ENCODE measurements around the gene FUNDC1. TPM values are rescaled to one million over a fixed set of nuclear protein-coding genes. Genes with fewer than 3 reads are reported as not detected.
"Not testable (repeated sequence)": the region's sequence is repeated elsewhere in the genome, so short reads cannot be mapped to it uniquely, and the experiment has no call there.

Gene FUNDC1
- total and polyA plus RNA-seq, 2 experiments from 2014 or later, result 13.9 to 19.6 TPM

GRCh38 chrX:44570522-44570921, 27.9 kb upstream of the FUNDC1 start:
- Histone ChIP-seq H4K20me1 (ENCODE audit: insufficient read depth) (no peaks in the 10 kb centered on the region), H3K4me3 (no peak overlapping the region), H3K9me2 (ENCODE audit: insufficient read depth) (no peaks in the 10 kb centered on the region), H3K27me3 (replicated peaks; ENCODE audit: insufficient read depth) (no peaks in the 10 kb centered on the region), H3K79me2 (ENCODE audit: insufficient read depth) (no peaks in the 10 kb centered on the region), H3F3A (ENCODE audit: insufficient read depth) (peaks cover 8% of the 10 kb centered on the region; the same call in 1 of the 2 replicates), H3K27ac (no peak overlapping the region), H3K4me1 (ENCODE audit: insufficient read depth) (no peaks in the 10 kb centered on the region), H3K4me2 (ENCODE audit: unreplicated experiment) (peak overlapping the region; percentile 12), H3K9ac (no peak overlapping the region), H2AFZ (no peak overlapping the region), H3K9me3 (ENCODE audit: low read depth) (no peaks in the 10 kb centered on the region), H3K36me3 (ENCODE audit: low read depth) (no peaks in the 10 kb centered on the region)
- 3% methylated on average over 2 of the region's 2 CpGs for WGBS, 2 experiments (ENCODE audit: low coverage in 1 of 2, low lambda C conversion rate in 2 of 2, missing lambda C conversion rate in 2 of 2)
- TF ChIP-seq EZH2 (IDR thresholded peaks at IDR 0.05; ENCODE audit: insufficient read depth, poor library complexity, severe bottlenecking) (no peak), EZH2phosphoT487 (IDR thresholded peaks at IDR 0.05; ENCODE audit: insufficient read depth, low read depth) (no peak)
- peak; percentile 60 for DNase-seq
- in situ Hi-C loops (cut with MboI), result no loop called here

GRCh38 chrX:44569122-44569521, 26.5 kb upstream of the FUNDC1 start:
- TF ChIP-seq EZH2 (IDR thresholded peaks at IDR 0.05; ENCODE audit: insufficient read depth, poor library complexity, severe bottlenecking) (no peak), EZH2phosphoT487 (IDR thresholded peaks at IDR 0.05; ENCODE audit: insufficient read depth, low read depth) (no peak)
- Histone ChIP-seq H3K9ac (no peak overlapping the region), H3K4me1 (ENCODE audit: insufficient read depth) (no peaks in the 10 kb centered on the region), H4K20me1 (ENCODE audit: insufficient read depth) (no peaks in the 10 kb centered on the region), H3K9me3 (ENCODE audit: low read depth) (no peaks in the 10 kb centered on the region), H3K9me2 (ENCODE audit: insufficient read depth) (no peaks in the 10 kb centered on the region), H3K4me3 (no peak overlapping the region), H3K36me3 (ENCODE audit: low read depth) (no peaks in the 10 kb centered on the region), H3K79me2 (ENCODE audit: insufficient read depth) (no peaks in the 10 kb centered on the region), H3K27ac (no peak overlapping the region), H3F3A (ENCODE audit: insufficient read depth) (peaks cover 8% of the 10 kb centered on the region; the same call in 1 of the 2 replicates), H2AFZ (no peak overlapping the region), H3K27me3 (replicated peaks; ENCODE audit: insufficient read depth) (no peaks in the 10 kb centered on the region), H3K4me2 (ENCODE audit: unreplicated experiment) (no peak overlapping the region)
- peak; percentile 16 for DNase-seq
- WGBS, 2 experiments (ENCODE audit: low coverage in 1 of 2, low lambda C conversion rate in 2 of 2, missing lambda C conversion rate in 2 of 2), result 22 to 55% methylated on average over 1 of the region's 1 CpG
- in situ Hi-C loops (cut with MboI), result no loop called here

GRCh38 chrX:44568196-44568595, 25.5 kb upstream of the FUNDC1 start:
- DNase-seq, result peak; percentile 25
- TF ChIP-seq EZH2 (IDR thresholded peaks at IDR 0.05; ENCODE audit: insufficient read depth, poor library complexity, severe bottlenecking) (no peak), EZH2phosphoT487 (IDR thresholded peaks at IDR 0.05; ENCODE audit: insufficient read depth, low read depth) (no peak)
- no peak overlapping the region for H3K9ac ChIP-seq
- H2AFZ ChIP-seq, result no peak overlapping the region
- in situ Hi-C loops (cut with MboI), result no loop called here
- no peaks in the 10 kb centered on the region for H3K79me2 ChIP-seq (ENCODE audit: insufficient read depth)
- no peak overlapping the region for H3K27ac ChIP-seq
- no peaks in the 10 kb centered on the region for H3K9me2 ChIP-seq (ENCODE audit: insufficient read depth)
- no peaks in the 10 kb centered on the region for H4K20me1 ChIP-seq (ENCODE audit: insufficient read depth)
- H3K4me2 ChIP-seq (ENCODE audit: unreplicated experiment), result no peak overlapping the region
- no peaks in the 10 kb centered on the region for H3K4me1 ChIP-seq (ENCODE audit: insufficient read depth)
- H3K27me3 ChIP-seq (replicated peaks; ENCODE audit: insufficient read depth), result no peaks in the 10 kb centered on the region
- peaks cover 8% of the 10 kb centered on the region; the same call in 1 of the 2 replicates for H3F3A ChIP-seq (ENCODE audit: insufficient read depth)
- H3K36me3 ChIP-seq (ENCODE audit: low read depth), result no peaks in the 10 kb centered on the region
- H3K9me3 ChIP-seq (ENCODE audit: low read depth), result no peaks in the 10 kb centered on the region
- no peak overlapping the region for H3K4me3 ChIP-seq
- WGBS, 2 experiments (ENCODE audit: low coverage in 1 of 2, low lambda C conversion rate in 2 of 2, missing lambda C conversion rate in 2 of 2), result 57 to 59% methylated on average over 3 of the region's 3 CpGs

- H3K4me3 ChIP-seq; H3K9me2 ChIP-seq (ENCODE audit: insufficient read depth); H3K9ac ChIP-seq; H3K79me2 ChIP-seq (ENCODE audit: insufficient read depth); H3K9me3 ChIP-seq (ENCODE audit: low read depth); H4K20me1 ChIP-seq (ENCODE audit: insufficient read depth); H3K4me2 ChIP-seq (ENCODE audit: unreplicated experiment); H3K27ac ChIP-seq; H3F3A ChIP-seq (ENCODE audit: insufficient read depth); DNase-seq; H3K27me3 ChIP-seq (replicated peaks; ENCODE audit: insufficient read depth); H3K36me3 ChIP-seq (ENCODE audit: low read depth); H2AFZ ChIP-seq; H3K4me1 ChIP-seq (ENCODE audit: insufficient read depth); in situ Hi-C loops (cut with MboI): not testable (repeated sequence)
- WGBS, 2 experiments (ENCODE audit: low coverage in 1 of 2, low lambda C conversion rate in 2 of 2, missing lambda C conversion rate in 2 of 2), result 61 to 73% methylated on average over 5 to 6 of the region's 6 CpGs
These were observed 19.2 kb upstream of the FUNDC1 start for GRCh38 chrX:44561896-44562295.

- no peak for TF ChIP-seq EZH2phosphoT487 (IDR thresholded peaks at IDR 0.05; ENCODE audit: insufficient read depth, low read depth)
- no peak for TF ChIP-seq EZH2 (IDR thresholded peaks at IDR 0.05; ENCODE audit: insufficient read depth, poor library complexity, severe bottlenecking)
- Histone ChIP-seq H3K4me1 (ENCODE audit: insufficient read depth) (no peaks in the 10 kb centered on the region), H3K27ac (no peak overlapping the region), H3F3A (ENCODE audit: insufficient read depth) (no peaks in the 10 kb centered on the region), H3K9ac (no peak overlapping the region), H3K9me3 (ENCODE audit: low read depth) (no peaks in the 10 kb centered on the region), H3K79me2 (ENCODE audit: insufficient read depth) (no peaks in the 10 kb centered on the region), H3K4me2 (ENCODE audit: unreplicated experiment) (no peak overlapping the region), H4K20me1 (ENCODE audit: insufficient read depth) (no peaks in the 10 kb centered on the region), H3K36me3 (ENCODE audit: low read depth) (no peaks in the 10 kb centered on the region), H3K9me2 (ENCODE audit: insufficient read depth) (no peaks in the 10 kb centered on the region), H2AFZ (no peak overlapping the region), H3K27me3 (replicated peaks; ENCODE audit: insufficient read depth) (no peaks in the 10 kb centered on the region), H3K4me3 (no peak overlapping the region)
- DNase-seq, result no peak
- in situ Hi-C loops (cut with MboI), result no loop called here
- WGBS, 2 experiments (ENCODE audit: low coverage in 1 of 2, low lambda C conversion rate in 2 of 2, missing lambda C conversion rate in 2 of 2), result 79 to 100% methylated on average over 2 to 5 of the region's 5 CpGs
These were observed 7.9 kb upstream of the FUNDC1 start for GRCh38 chrX:44550563-44550962.

- H3K9me2 ChIP-seq (ENCODE audit: insufficient read depth); H3K4me2 ChIP-seq (ENCODE audit: unreplicated experiment); DNase-seq; H3F3A ChIP-seq (ENCODE audit: insufficient read depth); H4K20me1 ChIP-seq (ENCODE audit: insufficient read depth); H3K36me3 ChIP-seq (ENCODE audit: low read depth); H3K4me1 ChIP-seq (ENCODE audit: insufficient read depth); in situ Hi-C loops (cut with MboI); H3K4me3 ChIP-seq; H3K9ac ChIP-seq; H3K27ac ChIP-seq; H3K9me3 ChIP-seq (ENCODE audit: low read depth); H3K27me3 ChIP-seq (replicated peaks; ENCODE audit: insufficient read depth); H2AFZ ChIP-seq: not testable (repeated sequence)
- peaks cover 23% of the 10 kb centered on the region for H3K79me2 ChIP-seq (ENCODE audit: insufficient read depth)
- 95 to 100% methylated on average over 5 of the region's 5 CpGs for WGBS, 2 experiments (ENCODE audit: low coverage in 1 of 2, low lambda C conversion rate in 2 of 2, missing lambda C conversion rate in 2 of 2)
These were observed 2.8 kb upstream of the FUNDC1 start for GRCh38 chrX:44545454-44545853.
